Erythroblast (primary cell): ENCODE data around the gene SPIN3.

Experiments
- GATA1 ChIP-seq: IDR thresholded peaks from 2 replicates; pipeline ENCODE4 v1.6.1; 2011; ENCODE audit warnings: low read depth, mild to moderate bottlenecking, control low read depth, low read length, moderate library complexity
- POLR2A ChIP-seq: IDR thresholded peaks from 2 replicates; pipeline ENCODE4 v1.6.1; 2011; ENCODE audit warnings: mild to moderate bottlenecking, low read length

- TF ChIP-seq POLR2A (no peak), GATA1 (no peak)
Measured at GRCh38 chrX:56968980-56969379, 26.4 kb downstream of the SPIN3 start.
